OCI-LY3 (cell line): Measurements from ENCODE around the gene NEURL1.

Experiments used
- EZH2phosphoT487 ChIP-seq: fragments of 200-600 bp; shearing (Covaris generic); IDR thresholded peaks from 2 replicates; pipeline ENCODE4 v1.6.1; 2018; ENCODE audit warnings: antibody characterized with exemption, mixed run types, low read depth
- TF ChIP-seq, protein P1 (sequence below): fragments of 200-600, 300-600 bp; sonication (generic); IDR thresholded peaks from 2 replicates; pipeline ENCODE4 v1.5.1; 2014; ENCODE audit warnings: antibody characterized with exemption, low read length, low read depth

GRCh38 chr10:103547391-103547946 lies 54.0 kb downstream of the NEURL1 start:
- TF ChIP-seq, protein P1, sequence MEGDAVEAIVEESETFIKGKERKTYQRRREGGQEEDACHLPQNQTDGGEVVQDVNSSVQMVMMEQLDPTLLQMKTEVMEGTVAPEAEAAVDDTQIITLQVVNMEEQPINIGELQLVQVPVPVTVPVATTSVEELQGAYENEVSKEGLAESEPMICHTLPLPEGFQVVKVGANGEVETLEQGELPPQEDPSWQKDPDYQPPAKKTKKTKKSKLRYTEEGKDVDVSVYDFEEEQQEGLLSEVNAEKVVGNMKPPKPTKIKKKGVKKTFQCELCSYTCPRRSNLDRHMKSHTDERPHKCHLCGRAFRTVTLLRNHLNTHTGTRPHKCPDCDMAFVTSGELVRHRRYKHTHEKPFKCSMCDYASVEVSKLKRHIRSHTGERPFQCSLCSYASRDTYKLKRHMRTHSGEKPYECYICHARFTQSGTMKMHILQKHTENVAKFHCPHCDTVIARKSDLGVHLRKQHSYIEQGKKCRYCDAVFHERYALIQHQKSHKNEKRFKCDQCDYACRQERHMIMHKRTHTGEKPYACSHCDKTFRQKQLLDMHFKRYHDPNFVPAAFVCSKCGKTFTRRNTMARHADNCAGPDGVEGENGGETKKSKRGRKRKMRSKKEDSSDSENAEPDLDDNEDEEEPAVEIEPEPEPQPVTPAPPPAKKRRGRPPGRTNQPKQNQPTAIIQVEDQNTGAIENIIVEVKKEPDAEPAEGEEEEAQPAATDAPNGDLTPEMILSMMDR, result no peak
- TF ChIP-seq EZH2phosphoT487, result no peak
